Esophagus muscularis mucosa (tissue), 4 donors: ENCODE data around the gene CD151. TPM values are rescaled to one million over a fixed set of nuclear protein-coding genes. Genes with fewer than 3 reads are reported as not detected.

Source experiments
- DNase-seq: peaks from one replicate; pipeline ENCODE4 v3.0.0-alpha.2; 2017; ENCODE audit errors: extremely low spot score
- H3K27ac ChIP-seq, 4 donors: fragments of 200-600 bp; sonication (generic); replicated peaks in 1 of 4; 1 replicate in 3 of 4; 2 replicates in 1 of 4; pipeline ENCODE4 v1.5.1; 2016 to 2019; ENCODE audit warnings: mild to moderate bottlenecking in 1 of 4
- H3K27me3 ChIP-seq, 4 donors: fragments of 200-600 bp; sonication (generic); one replicate each; pipeline versions ENCODE4 v1.5.1 to v1.6.0; 2016 to 2019
- H3K36me3 ChIP-seq, 4 donors: fragments of 200-600 bp; sonication (generic); one replicate each; pipeline ENCODE4 v1.5.1; 2016 to 2019
- H3K4me1 ChIP-seq, 4 donors: fragments of 200-600 bp; sonication (generic); one replicate each; pipeline ENCODE4 v1.5.1; 2016 to 2019
- H3K4me3 ChIP-seq, 4 donors: fragments of 200-600 bp; sonication (generic); 1 replicate in 2 of 4; 2 replicates in 2 of 4; pipeline ENCODE4 v1.5.1; 2016 to 2019; ENCODE audit warnings: mild to moderate bottlenecking in 4 of 4, moderate library complexity in 1 of 4
- H3K9me3 ChIP-seq, 4 donors: fragments of 200-600 bp; sonication (generic); 1 replicate in 3 of 4; 2 replicates in 1 of 4; pipeline ENCODE4 v1.5.1; 2016 to 2019
- CTCF ChIP-seq, 3 experiments: fragments of 200-600 bp in 2 of 3; fragments of 450-650 bp in 1 of 3; sonication (generic) in 2 of 3; IDR thresholded peaks; one replicate each; pipeline ENCODE4 v1.5.1; 2017 to 2019; ENCODE audit warnings: antibody characterized with exemption in 3 of 3, mild to moderate bottlenecking in 2 of 3, moderate library complexity in 1 of 3
- EP300 ChIP-seq: sonication (generic); formaldehyde crosslinking; IDR thresholded peaks from one replicate; pipeline ENCODE4 v1.6.1; 2017; ENCODE audit warnings: antibody characterized with exemption
- POLR2A ChIP-seq: fragments of 450-650 bp; IDR thresholded peaks from one replicate; pipeline ENCODE4 v1.6.1; 2017; ENCODE audit warnings: antibody characterized with exemption, moderate library complexity, mild to moderate bottlenecking, low read depth
- POLR2AphosphoS5 ChIP-seq, 2 donors: sonication (generic); formaldehyde crosslinking; IDR thresholded peaks; one replicate each; pipeline ENCODE4 v1.6.1; 2017; ENCODE audit warnings: antibody characterized with exemption in 2 of 2
- WGBS: methylation state at CpG from one replicate; pipeline ENCODE4 v1.1.5; 2018; 5-methylcytosine and 5-hydroxymethylcytosine counted together
- intact Hi-C: fragments of 100-400 bp; cut with DNase I; formaldehyde crosslinking; loops from one replicate; pipeline ENCODE4 v1.15.1; 2023
- total RNA-seq, 4 donors: library from RNA; depleted of rRNA; stranded (reverse); fragments of >200 nt; gene quantifications; one replicate each; pipeline versions ENCODE4 v1.1.0 to v1.2.1, GENCODE V29; 2016

The CD151 gene
- total RNA-seq, 4 donors from 2014 or later, result 219 to 730 (median 352) TPM

GRCh38 chr11:823441-824291 lies 9.1 kb upstream of the CD151 start:
- peaks cover 57 to 61% (median 59%) of the 10 kb centered on the region in 4 donors for H3K4me1 ChIP-seq
- intact Hi-C loops, result no loop called here
- peaks cover 0 to 52% (median 38%) of the 10 kb centered on the region in 4 donors for H3K27me3 ChIP-seq

GRCh38 chr11:824292-824880 lies 8.4 kb upstream of the CD151 start:
- no peak for DNase-seq
- intact Hi-C loops, result no loop called here
- H3K27me3 ChIP-seq, result peaks cover 0 to 59% (median 45%) of the 10 kb centered on the region in 4 donors
- no peak overlapping the region for H3K27ac ChIP-seq
- peaks cover 31 to 46% (median 45%) of the 10 kb centered on the region in 4 donors for H3K36me3 ChIP-seq
- H3K4me3 ChIP-seq, result no peak overlapping the region
- peaks cover 61 to 63% (median 61%) of the 10 kb centered on the region in 4 donors for H3K4me1 ChIP-seq
- no peaks in the 10 kb centered on the region for H3K9me3 ChIP-seq
- WGBS, result 96% methylated on average over 5 of the region's 59 CpGs
- TF ChIP-seq POLR2A (no peak), POLR2AphosphoS5 (IDR thresholded peaks at IDR 0.05) (no peak), CTCF (IDR thresholded peaks at IDR 0.05) (no peak), EP300 (no peak)

More at GRCh38 chr11:823441-824291, 9.1 kb upstream of the CD151 start:
- no peak for TF ChIP-seq POLR2AphosphoS5 (IDR thresholded peaks at IDR 0.05)
- no peak for TF ChIP-seq EP300
- no peak for TF ChIP-seq CTCF (IDR thresholded peaks at IDR 0.05)
- TF ChIP-seq POLR2A, result no peak
- Histone ChIP-seq H3K36me3 (peaks cover 31 to 46% (median 45%) of the 10 kb centered on the region in 4 donors), H3K9me3 (no peaks in the 10 kb centered on the region), H3K4me3 (no peak overlapping the region), H3K27ac (no peak overlapping the region)
- DNase-seq, result no peak
- WGBS, result 86% methylated on average over 32 of the region's 53 CpGs

- Histone ChIP-seq H3K9me3 (no peaks in the 10 kb centered on the region), H3K27ac (no peak overlapping the region), H3K27me3 (peaks cover 0 to 64% (median 50%) of the 10 kb centered on the region in 4 donors), H3K4me3 (no peak overlapping the region), H3K4me1 (peaks cover 66 to 69% (median 67%) of the 10 kb centered on the region in 4 donors), H3K36me3 (peaks cover 31 to 46% (median 45%) of the 10 kb centered on the region in 4 donors)
- TF ChIP-seq POLR2A, result no peak
- TF ChIP-seq EP300, result no peak
- no peak for TF ChIP-seq CTCF (IDR thresholded peaks at IDR 0.05)
- no peak for TF ChIP-seq POLR2AphosphoS5 (IDR thresholded peaks at IDR 0.05)
- WGBS, result 91% methylated on average over 10 of the region's 11 CpGs
- DNase-seq, result no peak
- intact Hi-C loops, result no loop called here
These were observed 7.8 kb upstream of the CD151 start for GRCh38 chr11:824942-825341.

GRCh38 chr11:825366-826226 lies 7.2 kb upstream of the CD151 start:
- no peaks in the 10 kb centered on the region for H3K9me3 ChIP-seq
- WGBS, result 80% methylated on average over 8 of the region's 12 CpGs
- no peak for TF ChIP-seq POLR2A
- TF ChIP-seq POLR2AphosphoS5 (IDR thresholded peaks at IDR 0.05), result no peak
- no peak for TF ChIP-seq CTCF (IDR thresholded peaks at IDR 0.05)
- TF ChIP-seq EP300, result no peak
- peak overlapping the region in 1 of 4 donors; percentile 13 for H3K27ac ChIP-seq
- no peak for DNase-seq
- intact Hi-C loops, result no loop called here
- peaks cover 0 to 71% (median 57%) of the 10 kb centered on the region in 4 donors for H3K27me3 ChIP-seq
- peaks cover 31 to 46% (median 45%) of the 10 kb centered on the region in 4 donors for H3K36me3 ChIP-seq
- H3K4me1 ChIP-seq, result peaks cover 68 to 71% (median 69%) of the 10 kb centered on the region in 4 donors
- no peak overlapping the region for H3K4me3 ChIP-seq
